M059J (cell line): ENCODE results near the gene ACER2. TPM values are rescaled to one million over a fixed set of nuclear protein-coding genes. Genes with fewer than 3 reads are reported as not detected.

Experiments
- DNase-seq: peaks from one replicate; pipeline ENCODE4 v3.0.0-alpha.2; 2012; ENCODE audit warnings: low read depth
- total RNA-seq: library from RNA; depleted of rRNA; stranded (reverse); fragments of >200 nt; shearing (Covaris generic); gene quantifications from 2 replicates; pipeline ENCODE4 v1.2.3, GENCODE V29; 2014

Gene ACER2
- total RNA-seq, 1 experiment from 2014 or later: 0.96 TPM

DNA sequence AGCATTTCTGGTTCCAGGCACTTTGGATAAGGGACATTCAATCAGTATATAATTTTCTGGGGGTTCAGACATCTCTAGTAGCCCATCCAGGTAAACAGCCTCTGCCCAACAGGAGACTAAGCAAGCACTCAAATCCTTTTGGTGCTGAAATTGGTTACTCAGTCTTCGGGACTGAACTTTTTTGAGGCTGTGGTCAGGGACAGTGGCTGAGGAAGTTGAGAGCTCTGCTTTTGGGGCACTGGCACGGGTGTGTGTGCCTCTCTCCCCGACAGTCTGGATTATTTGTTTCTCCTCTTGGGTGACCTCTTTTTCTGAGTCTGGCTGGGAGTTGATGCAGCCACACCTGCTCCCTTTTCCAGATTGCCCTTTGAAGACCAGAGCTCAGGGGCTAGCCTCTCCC is 47.6 kb downstream of the ACER2 start:
- no peak for DNase-seq

DNA sequence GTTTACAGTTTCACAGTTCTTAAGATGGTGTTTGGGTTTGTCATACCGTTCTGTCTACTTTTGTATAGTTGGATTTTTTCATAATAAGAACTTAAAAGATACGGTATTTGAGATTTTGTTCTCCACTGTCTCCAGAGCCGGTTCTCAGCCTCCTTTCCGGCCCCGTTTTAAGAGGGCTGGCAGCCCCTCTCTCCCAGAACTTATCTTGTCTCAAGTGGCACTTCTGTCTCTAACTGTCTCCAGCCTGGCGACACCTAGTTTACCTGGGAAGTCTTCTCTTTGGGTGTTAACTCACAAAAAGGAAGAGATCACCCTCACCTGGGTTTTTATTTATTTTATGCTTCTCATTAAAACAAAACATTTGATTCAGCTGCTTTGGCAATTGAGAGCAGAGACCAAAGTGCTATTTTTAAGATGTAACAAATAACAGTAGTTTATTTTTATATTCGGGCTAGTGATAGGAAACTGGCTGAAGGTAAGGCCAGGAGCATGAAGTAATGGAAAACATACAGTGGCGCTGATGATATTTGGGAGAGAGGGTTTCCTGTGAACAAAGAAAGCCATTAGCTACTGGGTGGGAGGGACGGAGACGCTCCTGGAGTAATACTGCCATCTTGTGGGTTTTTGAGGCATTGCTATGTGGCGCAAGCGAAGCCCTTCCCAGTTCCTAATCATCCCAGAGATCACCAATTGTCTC is 48.3 kb downstream of the ACER2 start:
- DNase-seq: peak; percentile 67

DNA sequence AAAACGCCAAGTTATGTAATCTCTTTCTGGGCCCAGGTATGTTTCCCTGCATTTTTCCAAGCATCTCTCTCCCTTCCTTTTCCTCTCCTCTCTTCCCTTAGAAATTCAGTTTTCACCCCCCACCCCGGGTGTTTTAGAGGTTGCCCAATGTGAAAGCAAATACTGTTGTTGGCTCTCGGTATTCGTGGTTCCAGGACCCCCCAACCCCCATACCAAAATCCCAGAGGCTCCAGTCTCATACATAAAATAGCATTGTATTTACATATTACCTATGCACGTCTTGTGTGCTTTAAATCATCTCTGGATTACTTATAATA is 48.8 kb downstream of the ACER2 start:
- DNase-seq: no peak

DNA sequence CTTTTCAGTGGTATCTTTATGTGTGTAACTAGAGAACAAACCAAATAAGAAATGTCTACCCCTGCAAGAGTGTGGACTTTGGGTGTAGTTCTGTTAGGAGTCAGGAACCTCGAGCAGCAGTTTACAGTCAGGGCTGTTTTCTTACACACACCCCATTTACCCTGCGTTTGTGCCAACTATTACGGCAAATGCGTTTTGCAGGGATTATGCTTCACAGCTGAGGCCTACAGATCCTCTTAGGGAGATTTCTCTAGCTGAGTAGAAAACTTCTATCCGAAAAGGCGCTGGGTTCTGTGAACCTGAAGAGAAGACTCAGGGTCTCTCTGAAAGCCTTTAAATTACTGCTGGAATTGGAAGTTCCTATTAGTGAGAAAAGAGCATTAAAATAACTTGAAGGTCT is 51.4 kb downstream of the ACER2 start:
- DNase-seq: no peak

DNA sequence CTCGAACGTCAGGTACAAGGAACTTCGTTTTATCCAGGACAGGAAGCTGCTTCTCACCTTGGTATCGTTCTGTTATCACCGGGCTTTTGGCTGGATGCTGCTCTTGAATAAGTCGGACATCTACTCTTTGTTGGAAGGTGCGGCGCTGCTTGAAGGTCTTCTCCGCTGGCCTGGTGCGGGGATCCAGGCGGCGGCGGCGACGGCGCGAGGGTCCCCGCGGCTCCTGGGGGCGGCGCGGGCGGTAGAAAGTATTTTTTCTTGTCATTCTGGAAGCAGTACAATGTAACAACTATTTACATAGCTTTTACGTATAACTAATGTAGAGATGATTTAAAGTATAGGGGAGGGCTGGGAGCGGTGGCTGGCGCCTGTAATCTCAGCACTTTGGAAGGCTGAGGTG is 52.3 kb downstream of the ACER2 start:
- DNase-seq: no peak

DNA sequence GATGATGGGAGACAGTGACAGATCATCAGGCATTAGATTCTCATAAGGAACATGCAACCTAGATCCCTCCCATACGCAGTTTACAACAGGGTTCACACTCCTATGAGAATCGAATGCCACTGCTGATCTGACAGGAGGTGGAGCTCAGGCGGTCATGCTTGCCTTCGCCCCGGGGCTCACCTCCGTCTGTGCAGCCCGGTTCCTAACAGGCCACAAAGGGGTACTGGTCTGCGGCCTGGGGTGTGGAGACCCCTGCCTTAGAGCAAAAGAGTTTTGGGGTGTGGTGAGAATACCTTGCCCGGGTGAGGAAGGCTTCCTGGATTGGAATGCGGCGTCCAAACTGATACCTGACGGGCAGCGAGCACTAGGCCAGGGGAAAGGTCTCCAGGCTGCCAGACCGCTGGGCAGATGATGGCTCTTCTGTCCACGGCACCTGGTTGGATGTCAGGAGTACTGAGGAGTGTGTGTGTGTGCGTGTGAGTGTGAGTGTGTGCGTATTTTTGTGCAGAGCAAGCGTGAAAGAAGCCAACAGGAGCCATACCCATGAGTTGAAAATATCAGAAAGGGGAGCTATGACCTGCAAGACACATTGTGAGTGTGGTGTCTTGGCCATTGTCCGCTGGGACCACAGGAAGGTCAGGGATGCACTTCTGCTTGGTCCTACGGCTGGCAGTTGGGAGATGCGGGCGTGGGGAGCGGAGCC is 55.4 kb downstream of the ACER2 start:
- DNase-seq: no peak

DNA sequence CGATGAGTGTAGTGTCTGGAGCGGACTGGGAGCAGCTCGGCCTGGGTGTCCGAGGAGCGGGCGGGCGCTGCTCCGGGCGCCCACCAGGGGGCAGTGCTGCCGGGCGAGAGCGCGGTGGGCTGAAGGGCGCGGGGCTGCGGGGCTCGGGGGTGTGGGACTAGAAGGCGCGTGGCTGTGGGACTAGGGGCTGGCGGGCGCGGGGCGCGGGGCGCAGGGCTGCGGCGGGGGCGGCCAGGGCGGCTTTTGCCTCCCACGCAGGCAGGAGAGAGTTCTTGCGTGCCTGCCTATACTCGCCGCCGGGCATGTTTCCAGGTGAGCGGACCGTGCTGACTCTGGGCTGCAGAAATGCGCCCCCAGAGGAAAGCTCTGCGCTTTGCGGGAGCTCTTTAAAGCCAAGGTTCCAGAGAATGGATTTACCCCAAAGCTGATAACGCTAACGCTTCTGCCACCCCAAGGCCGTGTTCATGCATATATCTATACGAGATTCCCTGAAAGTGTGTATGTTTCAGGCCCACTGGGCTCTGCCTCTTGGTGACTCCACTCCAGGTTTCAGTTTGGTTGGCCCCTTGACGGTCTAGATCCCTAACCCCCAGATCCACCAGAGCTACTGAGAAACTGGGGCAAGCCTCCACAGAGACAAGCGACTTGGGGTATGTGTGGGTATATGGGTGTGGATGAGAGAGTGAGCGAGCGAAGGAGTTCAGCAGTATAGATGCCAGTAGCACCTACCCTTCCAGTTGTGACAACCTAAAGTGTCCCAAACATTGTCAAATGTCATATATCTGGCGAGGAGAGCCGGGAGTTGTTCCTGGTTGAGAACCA is 56.2 kb downstream of the ACER2 start:
- DNase-seq: peak; percentile 74

DNA sequence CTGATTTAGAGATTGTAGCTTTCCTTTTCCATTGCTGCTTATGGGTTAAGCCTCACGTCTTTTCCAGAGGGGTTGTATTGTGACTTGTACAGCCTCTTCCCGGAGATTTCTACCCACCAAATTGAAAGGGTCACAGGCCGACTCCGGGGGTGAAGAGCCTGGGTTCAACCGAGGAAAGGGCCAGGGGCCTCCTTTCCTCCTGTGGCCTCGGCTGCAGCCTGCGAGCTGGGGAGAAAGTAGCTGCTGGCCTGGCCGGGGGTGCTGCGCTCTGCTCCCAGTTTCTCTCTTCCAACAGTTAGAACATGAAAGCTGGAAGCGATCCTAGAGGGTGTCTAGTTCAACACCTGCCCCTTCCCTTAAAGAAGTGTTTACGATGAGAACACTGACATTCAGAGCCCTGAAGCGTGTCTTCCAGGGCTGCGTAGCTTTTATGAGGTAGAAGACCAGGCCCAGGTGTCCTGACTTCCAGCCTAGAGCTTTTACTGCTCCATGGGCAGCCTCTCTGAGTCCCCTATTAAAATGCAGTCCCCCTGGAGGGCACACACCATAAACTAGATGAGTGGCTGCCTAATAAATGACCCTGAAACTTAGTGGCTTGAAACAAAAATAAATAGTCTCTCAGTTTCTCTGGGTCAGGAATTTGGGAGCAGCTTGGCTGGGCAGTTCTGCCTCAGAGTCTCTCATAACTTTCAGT is 56.9 kb downstream of the ACER2 start:
- no peak for DNase-seq

DNA sequence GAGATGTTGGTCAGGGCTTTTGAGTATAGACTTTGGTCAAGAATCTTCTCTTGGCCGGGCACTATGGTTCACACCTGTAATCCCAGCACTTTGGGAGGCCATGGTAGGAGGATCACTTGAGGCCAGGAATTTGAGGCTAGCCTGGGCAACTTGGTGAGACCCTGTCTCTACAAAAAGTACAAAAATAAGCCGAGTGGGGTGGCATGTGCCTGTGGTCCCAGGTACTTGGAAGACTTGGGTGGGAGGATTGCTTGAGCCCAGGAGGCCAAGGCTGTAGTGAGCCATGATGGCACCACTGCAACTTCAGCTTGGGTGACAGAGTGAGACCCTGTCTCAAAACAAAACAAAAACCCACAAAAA is 57.5 kb downstream of the ACER2 start:
- no peak for DNase-seq

DNA sequence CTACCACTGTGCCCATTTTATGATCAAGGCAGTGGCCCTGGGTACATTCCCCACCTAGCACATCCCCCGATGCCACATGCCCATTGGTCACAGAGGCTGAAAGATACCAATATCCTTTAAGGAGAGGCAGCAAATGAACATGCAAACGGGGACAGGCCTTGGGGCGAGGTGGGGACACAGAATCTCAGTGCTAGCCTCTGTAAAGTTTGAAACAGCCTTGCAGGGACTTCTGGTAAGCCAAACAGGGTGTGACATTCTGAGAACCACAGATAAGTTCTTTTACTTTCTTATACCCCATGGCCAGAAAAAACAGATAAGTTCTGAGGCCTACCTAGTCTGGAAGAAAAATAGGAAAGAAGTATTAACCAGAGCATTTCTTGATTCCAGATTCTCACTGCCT is 60.5 kb downstream of the ACER2 start:
- DNase-seq: no peak

DNA sequence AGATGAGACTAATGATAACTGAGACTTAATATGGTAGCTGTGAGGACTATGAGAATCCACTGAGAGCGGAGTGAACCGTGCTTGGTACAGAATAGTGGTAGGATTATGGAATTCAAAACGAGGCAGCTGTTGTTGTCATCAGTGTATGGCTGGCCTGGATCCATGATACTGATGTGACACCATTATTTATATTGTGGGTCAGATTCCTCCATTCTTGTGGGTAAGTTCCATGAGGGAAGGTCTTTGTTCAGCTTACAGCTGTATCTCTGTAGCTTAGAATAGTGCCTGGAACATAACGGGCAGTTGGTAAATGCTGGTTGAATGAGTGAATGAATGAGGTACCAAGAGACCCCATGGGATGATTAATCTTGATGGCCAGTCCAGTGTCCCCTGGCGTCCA is 61.8 kb downstream of the ACER2 start:
- no peak for DNase-seq

DNA sequence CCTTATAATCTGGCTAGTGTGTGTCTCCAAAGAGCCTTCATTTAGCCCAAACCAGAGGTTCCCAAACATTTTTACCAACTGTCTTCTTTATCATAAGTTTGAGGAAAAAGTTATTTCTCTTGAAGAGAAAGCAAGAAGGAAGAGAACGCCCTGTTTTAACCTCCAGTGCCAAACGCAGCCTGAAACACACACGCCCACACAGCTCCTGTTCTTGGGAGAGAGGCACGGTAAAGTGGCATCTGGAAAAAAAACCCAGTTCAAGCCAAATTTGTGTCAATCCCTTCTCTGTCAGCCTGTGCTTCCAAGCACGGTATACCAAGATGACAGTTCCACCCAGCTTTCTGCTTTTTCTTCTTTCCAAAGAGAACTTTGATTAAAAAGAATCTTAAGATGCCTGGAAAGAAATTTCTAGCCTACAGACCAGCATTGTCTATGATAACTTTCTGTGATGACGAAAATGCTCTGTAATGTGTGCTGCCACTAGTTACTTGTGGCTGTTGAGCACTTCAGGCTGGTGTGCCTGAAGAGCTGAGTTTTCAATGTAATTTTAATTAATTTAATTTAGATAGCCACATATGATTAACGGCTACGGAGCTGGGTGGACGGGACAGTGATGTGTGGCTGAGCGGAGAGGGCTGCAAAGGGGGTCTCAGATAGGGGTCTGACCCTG is 62.3 kb downstream of the ACER2 start:
- no peak for DNase-seq

DNA sequence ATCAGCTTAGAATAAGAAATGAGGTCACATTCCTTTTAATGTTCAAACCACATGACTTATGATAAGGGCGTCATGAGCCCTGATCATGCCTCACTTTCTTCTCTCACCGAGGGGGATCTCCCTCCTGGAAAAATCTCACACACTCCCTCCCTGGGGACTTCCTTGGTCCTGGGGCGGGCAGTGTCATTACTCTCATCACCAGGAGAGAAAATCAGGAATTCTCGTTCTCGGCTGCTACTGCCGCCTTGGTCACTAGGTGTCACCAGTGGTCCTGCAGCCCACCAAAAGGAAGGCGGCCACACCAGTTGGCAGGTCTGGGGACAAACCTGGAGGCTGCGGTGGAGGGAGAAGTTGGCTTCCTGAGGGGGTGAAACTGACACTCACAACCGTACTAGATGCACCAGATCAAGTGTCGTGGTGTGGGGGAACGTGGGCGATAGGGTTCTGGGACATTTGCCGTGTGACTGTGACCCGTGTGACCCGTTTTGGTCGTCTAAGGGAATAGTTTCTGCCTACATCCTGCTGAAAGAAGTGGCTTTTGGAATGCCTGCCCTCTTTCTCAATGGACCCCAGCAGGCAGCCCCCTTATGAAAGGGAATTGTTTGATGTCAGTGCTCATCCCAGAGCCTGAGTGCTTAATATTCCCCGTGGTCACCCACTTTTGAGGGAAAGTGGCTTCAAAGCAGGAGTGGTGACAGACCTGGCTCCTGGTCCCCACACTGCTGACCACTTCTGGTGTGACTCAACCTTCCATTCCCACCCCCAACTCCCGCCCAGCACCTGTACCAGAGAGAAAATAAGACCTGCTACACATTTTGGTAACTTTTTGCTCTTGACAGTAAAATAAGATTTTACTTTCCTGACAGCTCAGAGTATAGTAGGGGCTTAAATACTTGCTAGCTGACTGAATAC is 63.2 kb downstream of the ACER2 start:
- peak; percentile 48 for DNase-seq

DNA sequence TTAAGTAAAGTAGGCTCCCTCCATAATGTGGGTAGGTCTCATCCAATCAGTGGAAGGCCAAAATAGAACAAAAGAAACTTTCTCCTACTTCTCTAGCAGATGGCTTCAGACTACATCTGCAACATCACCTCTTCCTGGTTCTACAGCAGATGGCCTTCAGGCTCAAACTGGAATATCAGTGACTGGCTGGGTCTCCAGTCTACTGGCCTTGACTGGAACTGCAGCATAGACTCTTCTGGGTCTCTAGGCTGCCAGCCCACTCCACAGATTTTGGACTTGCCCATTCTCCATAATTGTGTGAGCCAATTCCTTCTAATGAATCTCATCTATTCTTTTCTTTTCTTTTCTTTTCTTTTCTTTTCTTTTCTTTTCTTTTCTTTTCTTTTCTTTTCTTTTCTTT is 64.8 kb downstream of the ACER2 start:
- DNase-seq: no peak

DNA sequence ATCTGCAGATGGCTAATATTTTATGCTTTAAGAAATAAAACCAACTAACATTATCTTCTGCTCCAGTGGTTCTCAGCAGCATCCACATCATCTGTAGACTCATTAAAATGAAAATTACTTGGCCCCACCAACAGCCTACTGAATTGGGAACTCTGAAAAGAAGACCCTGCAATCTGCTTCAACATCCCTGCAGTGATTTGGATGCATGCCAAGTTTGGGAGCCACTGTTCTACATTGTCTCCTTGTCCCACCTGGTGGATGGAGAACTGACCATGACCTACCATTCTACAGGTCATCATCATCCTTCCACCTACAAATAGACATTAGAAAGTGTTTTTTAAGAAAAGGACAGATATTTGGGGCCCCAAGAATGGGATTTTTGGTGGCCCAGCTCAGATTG is 71.1 kb downstream of the ACER2 start:
- no peak for DNase-seq

DNA sequence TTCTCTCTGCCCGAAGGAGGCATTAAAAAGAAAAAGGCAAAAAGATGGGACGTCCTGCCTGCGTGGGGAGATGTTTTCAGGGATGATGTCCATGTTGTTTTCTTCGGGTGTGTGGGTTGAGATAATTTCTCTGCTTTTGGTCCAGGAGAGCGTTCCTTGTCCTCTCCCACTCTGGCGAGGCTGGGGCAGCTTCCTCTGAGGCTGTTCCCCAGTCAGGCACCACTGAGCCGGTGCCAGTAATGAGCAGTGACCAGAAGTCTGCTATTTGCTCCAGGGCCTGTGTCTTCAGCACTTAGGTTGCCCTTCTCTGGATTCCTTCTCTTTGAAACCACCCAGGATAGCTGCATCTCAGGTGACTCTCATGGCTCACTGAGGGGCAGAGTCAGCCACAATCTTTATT is 71.5 kb downstream of the ACER2 start:
- DNase-seq: no peak

DNA sequence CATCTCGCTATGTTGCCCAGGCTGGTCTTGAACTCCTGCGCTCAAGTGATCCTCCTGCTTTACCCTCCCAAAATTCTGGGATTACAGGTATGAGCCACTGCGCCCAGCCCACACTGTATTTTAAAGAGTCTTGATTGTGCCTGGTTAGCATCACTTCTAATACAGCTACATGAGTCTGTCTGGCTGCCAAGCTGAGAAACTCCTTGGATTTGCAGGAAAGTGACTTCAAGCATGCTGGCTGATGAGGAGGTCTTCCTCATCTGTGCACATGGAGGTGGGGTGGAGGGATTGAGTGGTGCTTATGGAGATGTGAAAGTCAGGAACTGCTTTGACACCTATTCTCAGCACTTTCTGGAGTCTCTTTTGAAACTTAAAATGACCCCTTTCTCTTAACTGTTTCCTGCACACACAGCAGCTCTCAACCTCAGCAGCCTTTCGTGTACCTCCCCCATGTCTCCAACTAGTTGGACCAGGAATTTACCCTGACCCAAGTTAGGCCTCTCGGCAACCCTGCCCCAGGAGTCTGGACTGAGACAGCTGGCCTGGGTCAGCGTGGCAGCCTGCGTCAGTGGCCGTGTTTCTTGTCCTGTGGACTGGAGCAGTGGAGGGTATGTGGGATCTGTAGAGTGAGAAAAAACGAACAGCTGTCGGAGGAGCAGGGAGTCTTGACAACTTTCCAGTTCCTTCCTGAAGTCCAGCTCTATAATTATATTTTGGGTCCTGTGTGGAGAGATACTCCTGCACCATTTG is 72.5 kb downstream of the ACER2 start:
- no peak for DNase-seq

DNA sequence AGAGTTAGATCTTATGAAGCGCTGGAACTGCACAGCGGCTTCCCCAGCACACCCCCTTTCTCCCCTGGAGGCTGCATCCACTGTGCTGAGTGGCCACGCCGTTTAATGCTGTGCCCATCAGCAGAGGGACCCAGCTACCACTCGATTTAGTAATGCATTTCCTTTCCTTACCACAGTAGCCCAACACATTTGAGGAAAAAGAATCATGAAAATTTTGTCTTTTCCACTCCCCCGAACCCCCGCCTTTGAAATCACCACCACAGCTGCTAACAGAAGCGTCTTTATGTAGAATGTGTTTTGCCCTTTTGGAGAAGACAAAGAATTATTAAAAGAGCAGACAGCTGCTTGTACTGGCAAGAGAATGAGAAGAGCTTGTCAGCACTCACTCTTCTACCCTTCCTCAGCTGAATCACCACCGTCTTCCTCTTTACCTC is 73.2 kb downstream of the ACER2 start:
- DNase-seq: no peak

DNA sequence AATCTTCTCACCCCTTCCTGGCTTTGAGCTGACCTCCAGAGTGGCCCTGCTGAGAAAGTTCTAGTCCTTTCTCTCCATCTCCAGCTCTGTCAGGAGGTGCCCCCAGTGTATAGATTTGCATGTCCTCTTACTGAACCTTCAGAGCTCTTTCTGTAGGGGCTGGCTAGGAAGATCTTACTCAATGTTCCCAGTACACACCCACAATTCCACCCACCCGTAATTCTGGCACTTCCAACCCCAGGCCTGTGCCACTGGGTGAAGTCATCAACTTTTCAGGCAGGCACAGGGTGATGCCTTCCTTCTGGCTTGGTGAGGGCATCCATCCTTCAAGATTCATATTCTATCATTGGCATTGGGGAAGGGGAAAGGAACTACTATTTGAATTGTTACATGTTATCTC is 75.9 kb downstream of the ACER2 start:
- DNase-seq: no peak

DNA sequence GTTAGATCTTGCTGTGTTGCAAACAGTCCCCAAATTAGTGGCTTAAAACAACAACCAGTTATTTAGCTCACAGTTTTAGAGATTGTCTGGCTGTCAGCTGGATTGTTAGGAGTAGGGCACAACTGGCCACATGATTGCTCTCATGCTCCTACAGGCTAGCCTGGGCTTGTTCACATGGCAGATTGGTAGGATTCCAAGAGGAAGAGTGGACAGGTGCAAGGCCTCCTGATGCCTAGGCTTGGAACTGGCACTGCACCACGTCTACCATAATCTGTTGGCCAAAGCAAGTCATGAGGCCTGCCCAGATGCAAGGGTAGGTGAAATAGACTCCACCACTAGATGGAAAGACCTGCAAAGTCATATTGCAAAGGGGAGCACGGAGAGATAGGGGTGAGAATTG is 76.4 kb downstream of the ACER2 start:
- no peak for DNase-seq
